Natural killer cell (primary cell): ENCODE results near the gene BAIAP2. TPM values are rescaled to one million over a fixed set of nuclear protein-coding genes. Genes with fewer than 3 reads are reported as not detected.
A peak's percentile ranks its signal among the peaks of the same experiment; 100 is the strongest.

ENCODE experiments used
- ATAC-seq, 3 donors: fragments of 150-1000 bp in 2 of 3; fragments of 200-7000 bp in 1 of 3; cut with Tn5 transposase; 1 replicate in 1 of 3; 2 replicates in 2 of 3; pipeline ENCODE4 v1.10.0; 2021; ENCODE audit warnings: mild to moderate bottlenecking in 2 of 3, moderate library complexity in 2 of 3
- DNase-seq, 2 donors: peaks; one replicate each; pipeline versions ENCODE4 v3.0.0 to v3.0.0-alpha.2; 2013 to 2021; ENCODE audit warnings: mixed read lengths in 1 of 2
- H3K27ac ChIP-seq: one replicate; pipeline ENCODE4 v1.5.1; 2013; ENCODE audit warnings: mild to moderate bottlenecking, low read length
- H3K27me3 ChIP-seq: one replicate; pipeline ENCODE4 v1.6.1; 2013; ENCODE audit warnings: low read length; ENCODE audit not compliant: control insufficient read depth, insufficient read depth
- H3K36me3 ChIP-seq: one replicate; pipeline ENCODE4 v1.6.1; 2013; ENCODE audit warnings: low read length; ENCODE audit not compliant: control insufficient read depth, insufficient read depth
- H3K4me1 ChIP-seq: one replicate; pipeline ENCODE4 v1.6.1; 2013; ENCODE audit warnings: low read length; ENCODE audit not compliant: control insufficient read depth, insufficient read depth
- H3K4me3 ChIP-seq: one replicate; pipeline ENCODE4 v1.5.1; 2013; ENCODE audit warnings: low read length
- H3K9me3 ChIP-seq: one replicate; pipeline ENCODE4 v1.6.1; 2013; ENCODE audit warnings: low read length; ENCODE audit not compliant: control insufficient read depth, insufficient read depth
- H3K27ac Mint-ChIP-seq, 2 donors: one replicate each; pipeline ENCODE4 v1.8.0; 2022; ENCODE audit warnings: mild to moderate bottlenecking in 2 of 2, mixed read lengths in 2 of 2, moderate library complexity in 1 of 2
- H3K27me3 Mint-ChIP-seq, 2 donors: one replicate each; pipeline ENCODE4 v1.8.0; 2022; ENCODE audit warnings: low read depth in 2 of 2, mixed read lengths in 2 of 2
- H3K36me3 Mint-ChIP-seq: one replicate; pipeline ENCODE4 v1.8.0; 2022; ENCODE audit warnings: mixed read lengths
- H3K4me1 Mint-ChIP-seq, 2 donors: one replicate each; pipeline ENCODE4 v1.8.0; 2022; ENCODE audit warnings: mixed read lengths in 2 of 2
- H3K4me3 Mint-ChIP-seq: one replicate; pipeline ENCODE4 v1.8.0; 2022; ENCODE audit warnings: mild to moderate bottlenecking, moderate library complexity, mixed read lengths
- H3K9me3 Mint-ChIP-seq, 2 donors: one replicate each; pipeline ENCODE4 v1.8.0; 2022; ENCODE audit warnings: mixed read lengths in 2 of 2
- CTCF ChIP-seq: fragments of 200-600 bp; IDR thresholded peaks from one replicate; pipeline ENCODE4 v1.8.0; 2022; ENCODE audit warnings: antibody characterized with exemption
- WGBS: methylation state at CpG from one replicate; pipeline ENCODE4 v1.1.7; 2013; ENCODE audit warnings: missing lambda C conversion rate; ENCODE audit not compliant: insufficient coverage; 5-methylcytosine and 5-hydroxymethylcytosine counted together
- intact Hi-C: fragments of 100-400 bp; cut with micrococcal nuclease; formaldehyde crosslinking; loops from one replicate; pipeline ENCODE4 v1.14.2; 2022
- total RNA-seq, 4 donors: library from RNA; stranded (reverse); fragments of 120-200 nt in 1 of 4; gene quantifications; one replicate each; pipeline versions ENCODE4 v1.2.3 to v1.2.4, GENCODE V29; 2013 to 2022

Gene BAIAP2
- total RNA-seq, 3 donors from 2014 or later (not counting 1 experiment from before 2014, with no cell fraction given): 6.7 to 12.3 (median 10.4) TPM

- H3K36me3 Mint-ChIP-seq: no peaks in the 10 kb centered on the region
- no peak for TF ChIP-seq CTCF
- Histone ChIP-seq H3K27ac (no peak overlapping the region), H3K27me3 (peaks cover 10% of the 10 kb centered on the region), H3K4me3 (no peak overlapping the region), H3K4me1 (peaks cover 55% of the 10 kb centered on the region), H3K36me3 (peaks cover 34% of the 10 kb centered on the region), H3K9me3 (no peaks in the 10 kb centered on the region)
- peaks cover 7 to 8% of the 10 kb centered on the region in 2 donors for H3K27me3 Mint-ChIP-seq
- H3K9me3 Mint-ChIP-seq: no peaks in the 10 kb centered on the region
- DNase-seq (no peak), ATAC-seq (no peak)
- H3K27ac Mint-ChIP-seq: no peak overlapping the region
- over 99% methylated on average over 8 of the region's 8 CpGs for WGBS
- intact Hi-C loops: no loop called here
- H3K4me1 Mint-ChIP-seq: peaks cover 11 to 25% of the 10 kb centered on the region in 2 donors
- H3K4me3 Mint-ChIP-seq: no peak overlapping the region
Measured at GRCh38 chr17:81000334-81000630, 34.7 kb upstream of the BAIAP2 start.

GRCh38 chr17:81000631-81001357, 34.2 kb upstream of the BAIAP2 start:
- H3K4me3 Mint-ChIP-seq: no peak overlapping the region
- no peak overlapping the region for H3K27ac Mint-ChIP-seq
- H3K4me1 Mint-ChIP-seq: peaks cover 11 to 25% of the 10 kb centered on the region in 2 donors
- no peak for DNase-seq
- no peaks in the 10 kb centered on the region for H3K9me3 ChIP-seq
- intact Hi-C loops: no loop called here
- no peak for TF ChIP-seq CTCF
- peaks cover 7 to 8% of the 10 kb centered on the region in 2 donors for H3K27me3 Mint-ChIP-seq
- no peaks in the 10 kb centered on the region for H3K9me3 Mint-ChIP-seq
- 91% methylated on average over 18 of the region's 18 CpGs for WGBS
- no peak overlapping the region for H3K27ac ChIP-seq
- ATAC-seq: no peak
- peaks cover 30% of the 10 kb centered on the region for H3K36me3 ChIP-seq
- peaks cover 55% of the 10 kb centered on the region for H3K4me1 ChIP-seq
- peaks cover 10% of the 10 kb centered on the region for H3K27me3 ChIP-seq
- no peaks in the 10 kb centered on the region for H3K36me3 Mint-ChIP-seq
- H3K4me3 ChIP-seq: no peak overlapping the region

- peaks cover 52% of the 10 kb centered on the region for H3K4me1 ChIP-seq
- Mint-ChIP-seq H3K36me3 (no peaks in the 10 kb centered on the region), H3K27ac (peak overlapping the region in 1 of 2 donors; percentile 18), H3K4me1 (peaks cover 11 to 25% of the 10 kb centered on the region in 2 donors), H3K4me3 (no peak overlapping the region), H3K9me3 (no peaks in the 10 kb centered on the region), H3K27me3 (peaks cover 13 to 19% of the 10 kb centered on the region in 2 donors)
- no peak overlapping the region for H3K27ac ChIP-seq
- H3K9me3 ChIP-seq: no peaks in the 10 kb centered on the region
- peaks cover 19% of the 10 kb centered on the region for H3K36me3 ChIP-seq
- DNase-seq (no peak), ATAC-seq (no peak)
- H3K4me3 ChIP-seq: no peak overlapping the region
- H3K27me3 ChIP-seq: peaks cover 10% of the 10 kb centered on the region
- TF ChIP-seq CTCF: no peak
- intact Hi-C loops: no loop called here
- 84% methylated on average over 10 of the region's 10 CpGs for whole genome bisulfite sequencing
Measured at GRCh38 chr17:81002013-81002384, 33.0 kb upstream of the BAIAP2 start.
